HG03342 (cell line): ENCODE results near the gene ASTN2.

ENCODE experiments used
- ATAC-seq: cut with Tn5 transposase; IDR thresholded peaks from one replicate; pipeline ENCODE4 v1.9.1; 2021; ENCODE audit warnings: mild to moderate bottlenecking, moderate library complexity; ENCODE audit not compliant: unreplicated experiment

Gene ASTN2

DNA sequence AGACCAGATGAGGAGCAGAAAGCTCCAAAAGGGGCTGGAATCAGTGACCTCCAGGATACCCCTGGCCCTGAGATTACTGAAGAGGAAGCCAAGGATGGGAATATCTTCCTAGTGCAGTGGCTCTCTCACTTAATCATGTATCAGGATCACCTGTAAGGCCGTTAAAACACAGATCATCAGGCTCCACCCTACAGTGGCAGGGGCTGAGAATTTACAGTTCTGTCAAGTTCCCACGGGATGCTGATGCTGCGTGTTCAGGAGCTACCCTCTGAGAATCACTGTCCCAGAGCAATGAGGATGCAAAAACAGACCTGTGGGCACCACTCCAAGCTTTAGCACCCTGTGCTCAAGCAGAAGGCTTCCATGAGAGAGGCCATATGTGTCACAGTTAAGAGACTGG lies 291.9 kb downstream of the ASTN2 start:
- no peak for ATAC-seq

DNA sequence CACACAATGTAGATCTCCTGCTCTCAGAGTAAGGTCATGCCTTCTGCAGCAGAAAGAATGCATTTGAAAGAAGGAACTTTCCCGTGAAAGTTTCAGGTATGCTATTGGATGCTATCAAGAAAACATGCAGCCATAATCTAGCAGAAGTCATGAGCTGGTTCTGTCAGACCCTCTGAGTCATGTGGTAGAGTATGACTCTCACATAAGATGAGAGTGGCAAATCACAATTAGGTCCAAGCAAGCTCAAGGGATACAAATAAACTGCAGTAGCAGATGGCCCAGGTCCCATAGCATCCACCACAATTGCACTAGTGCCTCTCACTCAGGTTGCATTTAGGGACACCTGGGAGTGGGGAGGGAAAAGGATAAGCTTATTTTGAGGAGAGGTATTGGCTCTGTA lies 292.8 kb downstream of the ASTN2 start:
- no peak for ATAC-seq

DNA sequence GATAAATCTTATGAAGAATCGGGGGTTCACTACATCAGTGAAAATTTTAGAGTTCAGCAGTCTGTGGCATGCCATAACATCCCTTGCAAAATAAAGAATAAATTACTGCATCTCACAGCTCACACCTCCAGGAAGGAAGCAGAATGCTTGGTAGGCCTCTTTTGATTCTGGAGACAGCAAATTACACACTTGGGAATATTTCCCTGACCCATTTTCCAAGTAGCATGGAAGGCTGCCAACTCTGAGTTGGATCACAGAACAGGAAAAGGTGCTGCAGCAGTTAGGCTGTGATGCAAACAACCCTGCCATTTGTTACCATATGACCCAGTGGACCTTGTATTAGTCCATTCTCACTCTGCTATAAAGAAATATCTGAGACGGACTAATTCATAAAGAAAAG lies 293.5 kb downstream of the ASTN2 start:
- ATAC-seq, result no peak

DNA sequence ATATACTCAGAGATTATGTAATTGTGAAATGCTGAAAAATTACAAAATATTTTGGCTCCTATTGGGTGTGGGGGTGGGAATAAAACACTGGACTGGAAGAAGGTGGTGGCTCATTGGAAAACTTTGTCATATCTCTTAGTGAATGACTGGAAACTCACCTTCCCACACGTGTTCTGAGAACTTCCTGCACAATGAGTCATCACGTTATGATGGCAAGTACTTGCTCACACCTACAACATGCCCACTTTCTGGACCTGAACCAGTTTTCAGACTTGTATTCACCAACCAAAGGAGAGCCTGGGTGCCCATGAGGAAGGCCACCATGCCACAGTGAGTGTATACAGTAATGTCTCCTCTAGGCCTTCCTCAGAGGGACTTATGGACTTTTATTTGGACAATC lies 294.8 kb downstream of the ASTN2 start:
- ATAC-seq, result no peak

DNA sequence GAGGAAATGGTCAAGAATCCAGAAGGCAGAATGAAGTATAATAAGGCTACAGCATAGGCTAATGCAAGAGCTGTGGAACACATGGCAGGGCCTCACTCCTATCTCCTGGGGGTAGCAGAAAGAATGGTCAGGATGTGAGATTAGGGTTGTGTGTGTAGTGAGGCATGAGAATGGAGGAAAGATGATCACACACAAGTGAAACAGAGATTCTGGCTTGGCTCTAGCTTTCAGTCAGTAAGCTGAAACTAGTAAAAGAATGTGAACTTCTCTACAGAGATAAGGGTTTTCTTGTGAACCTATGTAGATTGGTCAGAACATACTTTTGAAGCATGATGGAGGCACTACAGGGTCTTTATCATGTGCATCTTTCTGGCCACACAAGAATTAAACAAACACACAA lies 298.8 kb downstream of the ASTN2 start:
- ATAC-seq, result no peak

DNA sequence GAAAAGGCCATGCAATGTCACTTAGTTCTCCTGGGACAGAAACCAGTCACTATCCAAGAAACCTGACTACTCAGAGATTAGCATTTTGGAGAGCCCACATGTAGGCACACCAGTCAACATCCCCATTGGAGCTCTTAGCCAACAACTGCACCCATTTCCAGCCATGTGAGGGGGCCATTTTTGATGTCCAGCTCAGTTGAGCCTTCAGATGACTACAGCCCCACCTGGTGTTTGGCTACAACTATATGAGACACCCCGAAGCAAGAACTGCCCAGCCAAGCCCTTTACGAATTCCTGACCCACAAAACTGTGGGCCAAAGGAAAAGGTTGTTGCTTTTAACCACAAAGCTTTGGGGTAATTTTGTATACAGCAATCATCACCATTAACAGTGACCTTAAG lies 300.1 kb downstream of the ASTN2 start:
- no peak for ATAC-seq

DNA sequence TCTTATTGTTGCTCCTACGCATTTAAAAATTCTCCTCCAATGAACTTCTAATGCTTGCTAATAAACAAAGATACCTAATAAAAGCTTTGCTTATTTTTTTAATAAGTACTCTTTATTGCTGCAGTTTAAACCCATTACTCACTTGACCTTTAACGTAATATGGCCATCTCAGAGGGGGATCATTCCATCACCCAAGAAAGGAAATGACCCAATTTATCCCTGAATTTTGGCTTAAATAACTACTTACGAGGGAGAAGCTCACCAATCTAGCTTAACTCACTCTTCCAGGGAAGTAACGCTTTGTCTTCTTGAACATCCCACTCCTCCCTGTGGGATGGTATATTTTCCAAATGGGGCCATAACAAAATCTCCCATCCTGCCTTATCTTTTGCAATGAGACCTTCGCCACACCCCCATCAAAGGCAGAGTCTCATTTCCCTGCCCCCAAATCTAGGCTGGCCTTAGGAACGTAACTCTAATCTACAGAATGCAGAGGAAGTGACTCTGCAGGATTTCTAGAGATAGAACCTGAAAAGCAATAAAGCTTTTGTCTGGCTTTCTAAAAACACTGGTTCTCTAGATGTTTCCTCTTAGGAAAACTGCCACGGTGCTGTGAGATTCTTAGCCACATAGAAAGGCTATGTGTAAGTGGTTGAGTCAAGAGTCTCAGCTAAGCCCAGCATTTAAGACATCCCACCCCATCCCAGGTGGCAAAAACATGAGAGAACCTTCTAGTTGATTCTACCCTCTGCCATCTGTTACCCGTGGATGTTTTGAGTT lies 310.0 kb downstream of the ASTN2 start:
- no peak for ATAC-seq

DNA sequence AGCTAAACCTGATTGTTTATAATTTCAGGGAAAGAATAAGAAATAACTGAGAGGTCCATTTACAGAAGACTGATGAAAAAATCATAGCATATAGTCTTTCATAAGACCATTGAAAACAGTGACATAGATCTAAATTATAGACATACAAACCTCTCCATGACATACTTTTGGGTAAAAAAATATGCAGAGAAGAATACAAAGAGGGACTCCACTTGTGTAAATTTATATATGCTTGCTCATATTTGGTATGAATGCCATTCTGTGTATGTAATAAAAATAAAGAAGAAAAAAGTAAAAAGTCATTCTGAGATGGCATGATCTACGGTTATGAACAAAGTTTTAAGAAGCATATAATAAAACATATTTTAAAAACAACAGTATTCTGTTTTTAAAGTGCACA lies 310.7 kb downstream of the ASTN2 start:
- no peak for ATAC-seq

DNA sequence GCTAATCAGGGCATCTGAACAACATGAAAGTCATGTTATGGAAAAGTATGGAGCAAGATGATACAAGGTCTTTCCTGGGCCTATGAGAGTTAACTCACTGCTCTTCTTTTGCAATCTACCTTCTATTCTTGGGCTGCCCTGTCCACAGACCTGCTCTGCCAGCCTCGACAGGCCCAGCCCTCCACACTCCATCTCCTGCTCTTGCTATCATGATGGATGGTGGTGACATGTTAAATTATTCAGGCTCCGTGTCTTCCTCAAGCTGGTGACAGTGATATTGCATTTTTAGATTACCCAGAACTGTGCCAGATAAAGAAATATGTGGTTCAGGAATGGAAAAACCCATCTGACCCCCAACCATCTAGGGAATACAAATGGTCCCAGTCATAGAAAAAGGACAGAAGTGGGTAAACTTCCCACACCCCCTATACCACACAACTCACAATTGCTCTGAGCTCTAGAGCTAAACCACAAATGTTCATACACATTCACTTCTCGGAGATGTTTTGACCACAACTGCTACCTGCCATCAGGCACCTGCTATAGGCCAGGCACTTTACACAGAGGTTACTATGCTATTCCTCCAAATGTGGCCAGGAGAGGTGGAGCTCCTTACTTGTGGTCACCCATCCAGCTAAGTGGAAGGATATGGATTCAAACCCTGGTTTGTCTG lies 311.3 kb downstream of the ASTN2 start:
- ATAC-seq, result no peak

DNA sequence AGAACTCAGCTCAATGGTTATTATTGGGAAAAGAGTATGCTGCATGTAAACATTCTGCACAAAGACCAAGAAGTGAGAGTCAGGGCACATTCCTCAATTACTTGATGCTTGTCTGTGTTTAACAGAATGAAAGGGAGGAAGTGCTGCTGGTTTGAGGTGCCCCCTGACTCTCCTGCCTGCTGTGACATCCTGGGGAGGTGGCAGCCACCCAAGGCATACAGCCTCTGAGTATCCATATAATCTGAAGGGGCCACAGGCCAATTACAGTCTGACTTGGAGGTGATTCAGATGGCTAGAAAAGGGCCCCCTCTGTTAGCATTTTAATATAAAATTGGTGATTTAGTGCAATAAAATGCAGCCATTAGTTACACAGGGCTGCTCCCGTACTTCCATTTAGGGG lies 313.8 kb downstream of the ASTN2 start:
- no peak for ATAC-seq

DNA sequence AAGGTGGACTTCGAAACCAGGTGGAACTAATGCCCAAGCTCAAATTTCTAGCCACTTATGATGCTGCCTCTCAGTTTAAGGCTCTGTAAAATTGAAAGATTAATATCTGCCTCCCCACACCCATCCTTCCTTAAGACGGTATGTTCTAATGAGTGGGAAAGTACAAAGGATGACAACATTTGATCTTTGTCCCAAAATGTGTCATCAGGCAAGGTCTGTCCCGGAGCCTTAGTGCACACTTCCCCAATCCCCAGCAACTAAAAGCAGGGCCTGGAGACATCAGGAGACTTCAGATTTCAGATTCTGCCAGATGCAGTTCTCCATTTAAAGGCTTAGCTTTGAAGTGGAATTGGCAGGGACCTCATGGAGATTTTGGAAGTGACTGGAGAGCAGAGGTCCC lies 316.5 kb downstream of the ASTN2 start:
- ATAC-seq, result no peak

DNA sequence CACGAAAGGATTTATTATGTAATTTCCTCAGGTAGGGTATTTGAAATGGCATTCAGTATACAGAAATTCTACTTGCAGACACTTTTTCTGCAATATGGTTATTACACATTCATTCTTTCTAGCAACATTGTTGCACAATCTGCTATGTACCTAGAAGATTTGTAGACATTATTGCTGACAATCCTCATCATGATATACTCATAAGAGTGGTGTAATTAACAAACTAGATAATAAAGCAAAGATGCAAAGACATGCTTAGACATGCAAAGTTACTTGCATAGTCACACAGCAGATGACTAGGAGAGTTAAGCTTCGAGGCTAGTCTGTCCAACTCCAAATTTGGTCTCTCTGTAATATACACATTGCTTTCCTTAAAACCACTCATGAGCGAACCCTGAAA lies 317.1 kb downstream of the ASTN2 start:
- ATAC-seq, result no peak

DNA sequence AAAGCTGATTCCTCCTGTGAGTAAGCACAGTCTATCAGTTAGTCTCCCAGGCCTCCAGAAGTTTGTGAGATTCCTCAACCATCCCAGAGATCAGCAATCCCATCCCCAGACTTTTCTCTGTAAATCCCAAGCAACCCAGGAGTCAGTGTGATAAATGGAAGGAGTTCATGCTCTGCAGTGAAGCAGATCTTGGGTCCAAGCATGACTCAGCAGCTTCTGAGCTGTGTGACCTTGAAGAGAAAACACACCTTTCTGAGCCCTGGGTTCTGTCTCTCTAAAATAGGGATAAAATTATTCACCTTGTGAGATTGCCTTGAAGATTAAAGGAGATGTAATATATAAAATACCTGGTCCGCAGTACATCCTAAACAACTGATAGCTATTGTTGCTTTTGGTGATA lies 318.7 kb downstream of the ASTN2 start:
- ATAC-seq, result no peak

DNA sequence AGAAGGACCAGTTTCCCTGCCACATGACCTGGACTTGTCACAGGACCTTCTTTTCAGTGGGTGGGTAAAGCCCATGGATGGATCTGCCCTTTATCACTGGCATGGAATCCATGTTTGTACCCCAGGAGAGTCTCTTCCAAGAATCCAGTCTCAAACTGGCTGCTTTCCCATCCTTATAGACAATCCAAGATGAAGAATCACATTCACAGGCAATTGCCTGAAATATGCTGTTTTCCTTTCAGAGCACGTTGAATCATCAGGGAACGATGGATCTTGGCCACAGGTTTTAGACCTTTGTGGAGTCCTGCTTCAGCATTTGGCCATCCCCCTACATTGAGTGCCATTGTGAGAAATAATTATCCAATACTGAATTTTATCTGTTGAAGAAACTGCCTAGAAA lies 319.8 kb downstream of the ASTN2 start:
- ATAC-seq, result no peak

DNA sequence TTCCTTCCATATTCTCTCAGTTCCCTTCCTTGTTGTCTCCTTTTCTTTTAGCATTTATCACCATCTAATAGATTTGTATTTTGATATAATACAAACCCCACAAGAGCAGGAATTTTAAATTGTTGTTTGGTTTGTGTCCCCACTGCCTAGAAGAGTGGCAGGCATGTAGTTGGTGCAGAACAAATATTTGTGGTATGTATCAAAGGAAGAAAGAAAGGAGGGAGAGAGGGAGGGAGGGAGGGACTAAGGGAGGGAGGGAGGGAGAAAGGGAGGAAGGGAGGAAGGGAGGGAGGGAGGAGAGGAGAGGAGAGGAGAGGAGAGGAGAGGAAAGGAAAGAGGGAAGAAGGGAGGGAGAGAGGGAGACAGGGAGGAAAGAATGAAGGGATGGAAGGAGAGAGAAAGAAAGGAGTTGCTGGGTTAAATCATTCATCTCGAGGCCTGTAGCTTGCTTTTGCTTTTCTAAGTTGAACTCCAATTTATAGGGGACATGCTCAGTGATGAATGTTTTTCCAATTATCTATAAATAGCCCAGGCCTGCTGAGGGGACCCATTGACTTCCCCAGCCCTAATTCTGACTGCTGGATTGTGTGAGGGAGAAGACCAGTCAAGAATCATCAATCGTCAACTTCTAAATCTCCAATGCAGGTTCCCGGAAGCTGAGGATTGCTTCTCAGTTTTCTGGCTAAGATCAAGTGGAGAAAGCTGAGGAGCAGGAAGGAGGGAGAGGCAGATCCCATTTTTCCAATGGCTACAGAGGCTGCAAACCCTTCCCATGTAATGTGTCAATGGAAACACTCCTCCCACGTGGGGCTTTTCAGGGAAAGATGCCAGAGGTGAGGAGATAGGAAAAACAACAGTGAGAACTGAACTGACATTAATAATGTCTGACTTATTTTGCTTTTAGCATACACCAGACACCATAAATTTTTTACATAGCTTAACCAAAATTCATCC lies 320.7 kb downstream of the ASTN2 start:
- no peak for ATAC-seq

DNA sequence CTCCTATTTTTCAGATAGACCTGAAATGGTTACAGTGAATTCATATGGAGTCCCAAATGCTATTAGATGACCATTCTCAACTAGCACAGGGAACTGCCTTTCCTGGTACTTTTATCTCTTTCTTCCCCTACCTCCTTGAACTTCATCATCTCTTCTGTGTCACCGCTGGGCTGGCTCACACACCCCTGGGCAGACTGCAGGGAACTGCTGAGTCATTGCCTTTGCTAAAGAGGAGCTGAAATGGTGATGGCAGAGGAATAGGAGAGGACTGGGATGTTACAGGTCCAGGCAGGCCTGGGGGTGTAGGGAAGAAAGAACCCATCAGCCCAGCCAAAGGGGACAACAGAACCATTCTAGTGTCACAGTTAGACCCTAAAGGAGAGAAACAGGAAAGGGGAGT lies 322.3 kb downstream of the ASTN2 start:
- ATAC-seq, result no peak

DNA sequence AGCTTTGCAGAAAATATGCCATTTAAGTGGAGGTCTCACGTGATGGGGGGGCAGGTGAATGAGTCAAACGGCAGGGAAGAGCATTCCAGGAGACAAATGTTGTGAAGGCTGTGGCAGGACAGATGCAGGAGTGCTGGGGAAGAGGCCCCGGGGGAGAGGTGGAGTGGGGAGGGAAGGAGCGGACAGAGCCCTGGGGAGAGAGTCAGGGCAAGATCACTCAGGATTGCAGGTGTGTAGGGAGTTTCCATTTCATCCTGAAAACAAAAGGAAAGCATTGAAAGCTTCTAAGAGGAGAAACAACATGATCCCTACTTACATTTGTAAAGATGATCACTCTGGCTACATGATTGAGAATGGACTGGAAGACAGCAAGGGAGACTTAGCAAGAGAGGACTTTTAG lies 323.3 kb downstream of the ASTN2 start:
- ATAC-seq, result no peak

DNA sequence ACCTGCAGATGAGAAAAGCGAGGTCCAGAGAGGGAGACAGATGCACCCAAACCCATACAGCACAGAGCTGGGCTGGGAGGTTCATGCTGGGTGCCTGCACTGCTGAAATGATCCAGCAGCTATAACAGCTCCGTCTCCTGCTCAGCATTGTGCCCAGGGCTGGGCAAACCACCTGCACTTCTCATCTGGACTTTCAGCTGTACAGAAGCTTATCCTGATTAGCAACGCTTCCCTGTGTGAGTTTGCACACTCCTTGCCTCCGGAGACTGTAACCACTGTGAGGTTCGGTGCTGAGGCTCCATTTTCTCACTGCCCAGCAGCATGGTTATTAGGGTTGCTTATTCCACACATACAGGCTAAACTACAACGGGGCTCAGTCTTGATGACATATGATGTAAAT lies 326.1 kb downstream of the ASTN2 start:
- ATAC-seq, result no peak

DNA sequence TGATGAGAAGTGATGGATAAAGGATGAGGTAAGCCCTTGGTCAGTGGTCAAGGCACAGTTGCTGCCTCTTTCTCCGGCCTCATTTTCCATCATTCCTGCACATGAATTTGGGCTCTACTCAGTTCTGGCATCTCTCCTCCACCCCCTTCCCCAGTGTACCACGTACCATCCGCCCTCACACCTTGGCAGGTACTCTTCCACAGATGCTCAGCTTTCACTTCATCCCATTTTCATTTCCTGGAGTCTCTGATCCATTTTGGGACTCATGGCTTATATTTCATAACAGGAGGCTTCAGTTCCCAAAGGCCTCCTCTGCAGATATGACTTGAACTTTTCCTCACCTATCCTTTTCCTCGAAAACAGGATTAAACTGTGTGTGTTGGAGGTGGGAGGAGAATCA lies 326.7 kb downstream of the ASTN2 start:
- no peak for ATAC-seq

DNA sequence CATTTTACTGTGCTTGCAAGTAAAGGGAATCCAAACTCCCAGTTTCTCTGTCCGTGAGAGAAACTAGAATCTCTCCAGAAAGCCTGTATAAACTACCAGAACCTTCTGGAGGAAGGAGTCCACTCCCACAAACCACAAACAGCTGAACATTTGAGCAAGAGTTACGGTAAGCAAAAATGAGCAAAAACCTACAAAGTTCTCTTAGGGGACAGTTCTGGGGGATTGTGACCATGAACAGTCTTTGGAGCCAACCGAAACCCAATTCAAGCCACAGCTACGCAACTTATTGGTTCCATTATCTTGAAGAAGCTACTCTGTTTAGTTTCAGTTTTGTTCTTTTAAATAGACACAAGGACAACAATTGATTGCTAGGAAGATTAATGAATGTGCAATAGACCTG lies 330.6 kb downstream of the ASTN2 start:
- no peak for ATAC-seq

DNA sequence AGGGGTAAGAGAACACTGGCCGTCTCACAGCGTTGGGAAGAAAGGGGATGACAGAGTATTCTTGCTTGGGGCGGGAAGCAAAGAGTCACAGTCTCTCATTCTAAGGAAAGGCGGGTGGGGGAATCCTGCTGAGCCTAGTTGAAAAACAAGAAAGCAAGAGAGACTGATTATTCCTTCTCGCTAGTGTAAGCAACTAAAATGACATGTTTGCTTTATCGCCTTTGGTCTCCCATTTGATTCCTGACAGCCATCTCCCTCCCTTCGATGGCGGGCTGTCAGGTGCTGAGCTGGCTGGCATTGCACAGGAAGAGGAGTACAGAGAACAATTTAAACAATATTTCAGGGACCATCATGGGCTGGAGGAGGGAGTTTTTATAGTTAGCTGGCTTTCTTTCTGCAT lies 331.3 kb downstream of the ASTN2 start:
- ATAC-seq, result no peak
